D341Med (cell line): ENCODE results near the gene C11orf24.

Source experiments
- DNase-seq: peaks from one replicate; pipeline ENCODE4 v3.0.0; 2012; ENCODE audit warnings: low spot score

Gene C11orf24

GRCh38 chr11:68270196-68271022 is 1.4 kb downstream of the C11orf24 start:
- DNase-seq: no peak

- DNase-seq: no peak
These were observed 2.2 kb downstream of the C11orf24 start for GRCh38 chr11:68269414-68270081.

GRCh38 chr11:68267881-68268240 is 3.9 kb downstream of the C11orf24 start:
- no peak for DNase-seq

- no peak for DNase-seq
These were observed 4.6 kb downstream of the C11orf24 start for GRCh38 chr11:68266936-68267880.

GRCh38 chr11:68266121-68266891 is 5.5 kb downstream of the C11orf24 start:
- DNase-seq: no peak

GRCh38 chr11:68264741-68265540 is 6.8 kb downstream of the C11orf24 start:
- DNase-seq: no peak

GRCh38 chr11:68264244-68264643 is 7.5 kb downstream of the C11orf24 start:
- no peak for DNase-seq

GRCh38 chr11:68263444-68264035 is 8.2 kb downstream of the C11orf24 start:
- DNase-seq: no peak

GRCh38 chr11:68262544-68262827 is 9.3 kb downstream of the C11orf24 start:
- DNase-seq: no peak

- no peak for DNase-seq
These were observed 9.8 kb downstream of the C11orf24 start for GRCh38 chr11:68261749-68262543.

- no peak for DNase-seq
These were observed 10.8 kb downstream of the C11orf24 start for GRCh38 chr11:68261006-68261405.

GRCh38 chr11:68260484-68260883 is 11.3 kb downstream of the C11orf24 start:
- DNase-seq: no peak

GRCh38 chr11:68259122-68259959 is 12.4 kb downstream of the C11orf24 start:
- no peak for DNase-seq

GRCh38 chr11:68258363-68258765 is 13.4 kb downstream of the C11orf24 start:
- DNase-seq: no peak

GRCh38 chr11:68257477-68258362 is 14.1 kb downstream of the C11orf24 start:
- peak; percentile 91 for DNase-seq

GRCh38 chr11:68256331-68256741 is 15.4 kb downstream of the C11orf24 start:
- DNase-seq: no peak

- DNase-seq: no peak
These were observed 16.2 kb downstream of the C11orf24 start for GRCh38 chr11:68255526-68255925.

- DNase-seq: no peak
These were observed 17.4 kb downstream of the C11orf24 start for GRCh38 chr11:68254421-68254820.
